Frontal cortex (tissue), 4 donors: ENCODE data around the gene A1BG. TPM values are rescaled to one million over a fixed set of nuclear protein-coding genes. Genes with fewer than 3 reads are reported as not detected.
A peak's percentile ranks its signal among the peaks of the same experiment; 100 is the strongest.

Source experiments
- DNase-seq, 2 donors: peaks; one replicate each; pipeline ENCODE4 v3.0.0; 2012; ENCODE audit warnings: low spot score in 2 of 2
- FAIRE-seq: peaks from 2 replicates; lab custom pipeline; 2012; peaks lifted over from hg19 to GRCh38; lab: Jason Lieb, UNC
- total RNA-seq: library from RNA; depleted of rRNA; stranded (reverse); fragments of >200 nt; gene quantifications from one replicate; pipeline ENCODE4 v1.2.3, GENCODE V29; 2014
- donor health status: control.
- donor health status: control.
- donor health status: control.

Gene A1BG, protein sequence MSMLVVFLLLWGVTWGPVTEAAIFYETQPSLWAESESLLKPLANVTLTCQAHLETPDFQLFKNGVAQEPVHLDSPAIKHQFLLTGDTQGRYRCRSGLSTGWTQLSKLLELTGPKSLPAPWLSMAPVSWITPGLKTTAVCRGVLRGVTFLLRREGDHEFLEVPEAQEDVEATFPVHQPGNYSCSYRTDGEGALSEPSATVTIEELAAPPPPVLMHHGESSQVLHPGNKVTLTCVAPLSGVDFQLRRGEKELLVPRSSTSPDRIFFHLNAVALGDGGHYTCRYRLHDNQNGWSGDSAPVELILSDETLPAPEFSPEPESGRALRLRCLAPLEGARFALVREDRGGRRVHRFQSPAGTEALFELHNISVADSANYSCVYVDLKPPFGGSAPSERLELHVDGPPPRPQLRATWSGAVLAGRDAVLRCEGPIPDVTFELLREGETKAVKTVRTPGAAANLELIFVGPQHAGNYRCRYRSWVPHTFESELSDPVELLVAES
- 0.41 TPM for total RNA-seq

DNA sequence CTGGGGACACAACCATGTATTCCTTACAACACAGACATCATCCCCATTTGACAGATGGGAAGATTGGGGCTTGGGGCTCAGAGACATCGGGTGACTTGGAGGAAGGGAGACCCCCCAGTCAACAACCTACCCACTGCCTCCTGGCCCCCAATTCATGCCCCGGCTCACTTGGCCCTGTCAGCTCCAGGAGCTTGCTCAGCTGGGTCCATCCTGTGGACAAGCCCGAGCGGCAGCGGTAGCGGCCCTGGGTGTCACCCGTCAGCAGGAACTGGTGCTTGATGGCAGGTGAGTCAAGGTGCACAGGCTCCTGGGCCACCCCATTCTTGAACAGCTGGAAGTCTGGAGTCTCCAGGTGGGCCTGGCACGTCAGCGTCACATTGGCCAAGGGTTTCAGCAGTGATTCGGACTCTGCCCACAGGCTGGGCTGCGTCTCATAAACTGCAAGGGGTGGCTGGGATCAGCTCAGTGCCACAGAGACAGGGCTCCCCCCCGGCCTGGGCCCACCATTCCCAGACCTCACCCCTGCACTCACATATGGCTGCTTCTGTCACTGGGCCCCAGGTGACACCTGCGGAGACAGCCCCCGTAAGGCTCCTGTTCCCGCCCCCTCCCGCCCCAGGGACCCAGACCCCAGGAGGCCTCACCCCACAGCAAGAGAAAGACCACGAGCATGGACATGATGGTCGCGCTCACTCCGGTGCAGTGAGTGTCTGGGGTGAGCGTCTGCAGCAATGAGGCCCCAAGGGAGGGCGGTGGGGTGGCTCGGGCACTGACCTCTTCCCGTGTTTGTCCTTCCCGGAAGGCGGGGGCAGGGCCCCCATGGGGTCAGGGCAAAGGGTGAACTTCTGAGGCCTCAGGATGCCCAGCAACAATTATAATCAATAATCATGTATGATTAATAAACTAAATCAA lies at the start of gene A1BG:
Gene A1BG, minus strand, starts transcription at position 733 of the 912 bp plus-strand sequence. Its CDS starts 55 bp downstream, at position 678.
- no peak for FAIRE-seq
- no peak for DNase-seq

DNA sequence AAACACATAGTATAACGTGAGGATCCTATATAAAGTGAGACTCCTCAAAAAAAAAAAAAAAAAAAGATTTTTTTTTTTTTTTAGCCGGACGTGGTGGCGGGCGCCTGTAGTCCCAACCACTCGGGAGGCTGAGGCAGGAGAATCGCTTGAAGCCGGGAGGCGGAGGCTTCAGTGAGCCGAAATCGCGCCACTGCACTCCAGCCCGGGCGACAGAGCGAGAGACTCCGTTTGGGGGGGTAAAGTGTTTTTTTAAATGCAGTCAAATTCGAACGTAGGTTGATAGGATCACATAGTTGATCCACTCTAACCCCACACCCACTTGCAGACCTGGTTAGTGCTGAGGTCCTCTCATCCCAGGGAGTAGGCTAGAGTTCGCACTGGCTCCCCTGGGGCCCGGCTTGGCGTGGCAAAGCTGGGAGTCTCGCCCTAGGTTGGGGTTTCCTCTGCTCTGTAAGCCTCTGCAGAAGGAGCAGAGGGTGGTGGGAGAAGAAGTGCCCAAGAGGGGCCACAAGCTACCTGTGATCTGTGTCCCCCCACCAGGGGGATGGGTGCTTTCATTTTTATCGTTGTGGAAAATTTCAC lies 48.6 kb upstream of the A1BG start:
- DNase-seq (no peak), FAIRE-seq (no peak)

DNA sequence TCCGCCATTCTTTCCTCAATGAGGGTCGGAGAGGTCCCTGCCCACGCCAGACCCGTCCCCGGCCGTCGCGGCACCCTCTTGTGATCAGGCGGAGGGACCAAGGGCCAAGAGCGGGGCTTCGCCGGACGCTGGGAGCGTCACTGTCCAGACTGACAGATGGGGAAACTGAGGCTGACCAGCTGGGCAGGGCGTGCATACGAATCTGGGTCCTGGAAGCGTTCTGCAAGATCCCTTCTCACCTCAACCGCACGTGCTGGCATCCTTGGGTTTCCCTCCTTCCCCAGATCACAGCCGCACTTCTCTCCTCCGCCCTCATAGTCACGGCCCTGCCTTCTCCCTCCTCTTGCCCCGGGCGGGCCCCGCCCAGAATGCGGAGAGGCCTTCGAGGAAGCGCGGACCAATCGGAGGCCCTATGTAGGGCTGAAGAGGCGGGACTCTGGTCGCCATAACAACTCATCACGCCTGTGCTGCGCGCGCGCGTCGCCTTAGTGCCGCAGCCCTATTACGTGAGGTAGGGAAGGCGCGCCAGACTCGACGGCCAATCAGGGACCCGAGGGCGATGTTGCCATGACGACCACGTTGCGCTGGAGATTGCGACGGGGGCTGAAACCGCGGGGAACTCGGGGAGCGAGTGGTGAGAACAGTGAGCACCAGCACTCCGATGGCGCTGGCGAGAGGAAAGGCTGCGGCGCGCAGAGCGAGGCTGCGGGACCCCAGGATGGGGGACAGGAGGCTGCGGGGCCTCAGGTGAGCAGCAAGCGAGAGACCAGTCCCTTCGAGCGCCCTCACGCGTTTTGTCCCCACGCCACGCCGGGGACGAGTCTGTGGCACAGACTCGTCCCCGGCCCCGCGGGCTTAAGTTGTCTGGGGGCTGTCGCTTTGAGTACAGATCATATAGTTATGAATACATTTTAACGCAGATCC lies 47.9 kb upstream of the A1BG start:
- DNase-seq, result peak; percentile 99 to 100
- peak; percentile 96 for FAIRE-seq

DNA sequence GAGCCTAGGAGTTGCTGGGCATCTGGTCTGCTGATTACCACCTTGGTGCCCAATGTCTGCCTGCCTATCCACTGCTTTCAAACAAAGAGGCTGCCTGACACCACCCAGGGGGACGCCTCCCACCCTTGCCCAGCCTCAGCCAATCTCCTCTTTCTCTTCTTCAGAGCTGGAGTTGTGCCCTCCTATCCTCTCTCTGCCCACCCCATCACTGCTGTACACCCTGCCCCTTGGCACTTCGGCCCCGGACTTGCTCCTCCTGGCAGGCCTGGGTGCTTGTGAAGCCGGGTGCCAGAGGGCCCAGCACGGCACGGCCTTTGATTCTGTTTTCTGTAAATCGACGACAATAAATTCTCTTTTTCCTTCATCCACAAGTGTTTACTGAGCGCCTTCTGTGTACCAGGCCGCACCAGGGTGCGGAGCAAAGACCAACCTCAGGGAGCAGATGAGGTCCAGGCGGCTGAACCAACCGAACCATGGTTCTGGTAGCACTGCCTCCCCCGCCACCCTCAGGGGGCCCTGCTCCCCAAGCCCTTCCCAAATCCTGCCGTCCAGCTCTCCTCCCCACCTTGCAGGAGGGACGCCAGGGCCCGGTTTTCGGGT lies 47.1 kb upstream of the A1BG start:
- DNase-seq (peak in 1 of 2 donors; percentile 53), FAIRE-seq (no peak)

DNA sequence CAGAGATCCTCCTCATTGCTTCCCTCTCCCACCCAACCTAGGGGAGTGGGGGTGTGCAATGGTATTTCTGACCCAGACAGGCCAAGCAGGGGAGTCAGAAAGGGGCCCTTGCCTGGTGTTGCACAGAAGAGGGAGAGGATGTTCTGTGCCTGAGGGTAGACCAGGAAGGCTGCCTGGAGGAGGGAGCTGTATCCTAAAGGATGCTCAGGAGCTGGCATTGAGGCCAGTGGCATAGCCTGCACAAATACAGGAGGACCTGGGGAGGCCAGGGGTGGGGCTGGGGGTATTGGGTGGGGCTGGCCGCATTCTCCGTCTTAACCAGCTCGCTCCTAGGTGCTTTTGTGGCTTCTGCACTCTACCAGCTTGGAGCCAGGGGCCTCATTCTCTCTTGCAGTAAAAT lies 46.6 kb upstream of the A1BG start:
- DNase-seq, result no peak

DNA sequence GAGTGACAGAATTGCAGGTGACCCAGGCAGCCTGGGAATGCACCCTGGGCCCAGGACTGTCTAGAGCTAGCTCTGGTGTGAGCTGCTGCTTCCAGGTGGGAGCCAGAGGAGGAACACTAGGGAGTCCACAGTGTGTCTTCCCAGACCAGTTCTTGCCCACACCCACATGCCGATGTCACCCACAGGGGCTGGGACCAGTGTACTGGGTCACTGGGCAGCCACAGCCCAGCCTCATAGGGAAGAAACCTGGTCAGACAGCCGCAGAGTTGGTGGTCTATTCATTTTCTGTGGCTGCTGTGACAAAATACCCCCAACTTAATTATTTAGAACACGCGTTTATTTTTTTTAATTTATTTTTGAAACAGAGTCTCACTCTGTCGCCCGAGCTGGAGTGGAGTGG lies 45.3 kb upstream of the A1BG start:
- FAIRE-seq, result no peak
- no peak for DNase-seq

More for the DNA sequence above, 46.6 kb upstream of the A1BG start:
- no peak for FAIRE-seq

DNA sequence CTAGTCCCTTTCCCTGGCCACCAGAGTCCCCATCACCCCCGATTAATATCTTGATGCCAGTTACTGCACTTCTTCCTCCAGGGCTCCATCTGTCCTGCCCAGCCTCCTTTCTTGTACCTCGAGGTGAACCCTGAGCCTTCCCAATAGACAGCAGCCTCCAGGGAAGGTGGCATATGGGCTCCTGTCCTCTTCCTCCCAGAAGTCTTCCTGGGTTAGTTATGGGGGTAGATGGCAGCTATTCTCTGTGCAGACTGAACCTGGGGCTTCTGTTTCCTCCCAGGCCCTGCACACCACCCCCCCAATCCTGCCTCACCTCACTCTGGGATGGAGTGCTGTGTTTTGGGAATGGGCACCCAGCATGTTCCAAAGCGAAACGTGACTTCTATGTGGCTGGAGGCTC lies 44.8 kb upstream of the A1BG start:
- FAIRE-seq, result no peak
- DNase-seq, result no peak

DNA sequence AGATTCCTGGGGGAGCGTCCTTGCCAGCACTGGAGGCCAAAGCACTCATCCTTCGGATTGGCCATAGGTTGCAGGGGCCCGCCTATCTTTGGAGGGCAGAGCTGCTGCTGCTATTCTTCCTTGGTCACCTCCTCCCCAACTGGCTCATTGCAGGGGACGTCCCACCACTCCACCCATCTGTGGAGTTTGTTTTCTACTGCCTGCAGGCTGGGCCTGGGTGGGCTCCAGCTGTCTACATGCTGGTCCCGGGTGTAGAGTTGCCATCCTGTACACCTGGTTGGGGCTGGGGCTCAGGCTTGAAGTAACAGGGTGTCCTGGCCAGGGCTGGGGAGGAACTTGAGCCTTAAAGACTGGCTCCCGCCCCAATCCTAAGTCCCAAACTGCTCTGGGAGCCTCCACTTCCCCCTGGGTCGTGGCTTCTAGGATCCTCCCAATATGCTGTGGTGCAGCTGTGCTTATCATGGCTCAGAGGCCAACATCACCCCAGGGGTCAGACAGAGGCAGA lies 44.3 kb upstream of the A1BG start:
- DNase-seq, result no peak
- no peak for FAIRE-seq

DNA sequence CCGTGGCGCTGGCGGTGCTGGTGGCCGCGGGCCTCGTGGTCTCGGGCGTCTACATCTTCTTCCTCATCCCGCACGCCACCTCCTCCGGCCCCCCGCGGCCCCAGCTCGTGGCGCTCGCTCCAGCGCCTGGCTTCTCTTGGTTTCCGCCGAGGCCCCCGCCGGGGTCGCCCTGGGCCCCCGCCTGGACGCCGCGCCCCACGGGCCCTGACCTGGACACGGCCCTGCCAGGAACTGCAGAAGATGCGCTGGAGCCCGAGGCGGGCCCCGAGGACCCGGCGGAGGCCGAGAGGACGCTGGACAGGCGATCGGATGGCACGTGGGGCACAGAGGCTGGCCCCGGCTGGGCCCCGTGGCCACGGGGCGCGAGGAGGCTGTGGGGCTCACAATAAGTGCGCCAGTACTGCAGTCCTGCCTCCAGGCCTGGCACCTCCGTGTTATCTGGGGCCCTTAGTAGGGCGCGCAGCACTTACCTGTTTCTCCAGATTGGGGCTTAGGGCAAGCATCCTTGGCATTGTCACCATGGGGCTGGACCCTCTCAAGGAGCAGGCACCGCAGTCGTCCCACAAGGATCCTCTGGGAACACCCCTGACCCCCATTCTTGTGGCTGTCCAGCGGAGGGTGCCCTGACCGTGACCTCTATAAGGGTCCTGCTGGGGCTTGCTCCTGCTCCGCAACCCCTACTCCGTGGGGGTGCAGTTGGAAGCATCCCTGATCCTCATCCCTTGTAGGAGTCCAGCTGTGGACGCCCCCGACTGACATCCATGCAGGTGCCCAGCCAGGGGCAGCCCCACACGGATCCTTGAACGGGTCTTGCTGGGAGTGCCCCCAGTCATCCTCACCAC lies 43.6 kb upstream of the A1BG start:
- DNase-seq (no peak), FAIRE-seq (no peak)

DNA sequence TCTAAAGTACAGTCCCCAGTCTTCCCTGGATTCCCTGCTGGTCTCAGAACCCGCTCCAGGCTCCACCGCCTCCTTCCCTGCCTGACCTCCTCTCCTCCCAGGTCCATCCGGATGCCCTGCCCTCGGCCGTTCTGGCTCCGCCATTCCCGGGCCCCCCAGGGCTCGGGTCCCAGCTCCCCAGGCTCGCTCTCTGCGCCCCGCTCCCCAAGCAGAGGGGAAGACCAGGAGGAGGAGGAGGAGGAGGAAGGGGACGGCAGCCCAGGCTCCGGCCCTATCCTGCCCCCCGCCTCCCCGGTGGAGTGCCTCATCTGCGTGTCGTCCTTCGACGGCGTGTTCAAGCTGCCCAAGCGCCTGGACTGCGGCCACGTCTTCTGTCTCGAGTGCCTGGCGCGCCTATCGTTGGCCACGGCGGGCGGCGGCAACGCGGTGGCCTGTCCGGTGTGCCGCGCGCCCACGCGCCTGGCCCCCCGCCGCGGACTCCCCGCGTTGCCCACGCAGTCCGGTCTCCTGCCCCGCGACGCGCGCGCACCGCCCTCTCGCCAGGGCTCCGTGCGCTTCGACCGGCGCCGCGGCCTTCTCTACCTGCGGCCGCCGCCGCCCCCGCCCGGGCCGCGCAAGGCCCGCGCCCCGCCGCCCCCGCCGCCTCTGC lies 42.8 kb upstream of the A1BG start:
- FAIRE-seq (no peak), DNase-seq (no peak)

DNA sequence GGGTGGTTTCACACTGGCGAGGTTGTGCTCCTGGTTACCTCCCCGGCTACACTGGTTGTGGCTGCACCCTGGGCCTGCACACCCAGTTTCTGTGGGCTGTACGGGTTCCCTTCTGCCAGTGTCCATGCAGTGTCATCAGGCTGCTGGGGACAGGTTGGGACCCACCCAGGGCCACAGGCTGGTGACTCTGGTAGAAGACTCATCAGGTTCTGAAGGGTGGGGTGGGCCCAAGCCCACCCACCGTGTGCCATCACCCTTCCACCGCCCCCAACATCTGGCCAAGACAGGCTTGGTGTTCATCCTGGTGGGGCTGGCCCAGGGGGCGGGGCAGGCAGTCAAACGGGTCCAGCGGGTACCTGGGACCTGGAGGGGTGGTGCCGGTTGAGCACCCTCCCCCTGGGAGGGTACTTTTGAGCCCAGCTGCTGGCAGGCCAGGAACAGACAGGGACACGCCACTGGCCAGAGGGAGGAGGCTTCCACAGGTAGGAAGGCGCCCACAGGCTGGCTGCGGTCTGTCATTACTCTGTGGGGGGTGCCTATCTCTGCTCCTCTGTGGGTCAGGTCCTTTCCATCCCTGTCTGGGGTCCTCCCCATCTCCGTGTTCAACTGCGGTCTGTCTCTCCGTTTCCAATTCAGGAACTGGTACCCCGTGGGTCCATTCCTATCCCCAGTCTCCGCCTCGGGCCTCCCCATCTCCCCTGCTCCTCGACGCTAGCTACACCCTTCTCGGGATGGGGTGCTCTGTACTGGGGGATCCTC lies 42.1 kb upstream of the A1BG start, which contains the start of gene RNF225:
Gene RNF225, plus strand, starts transcription at position 437 of the 759 bp plus-strand sequence. CDS start 434 bp downstream, outside the sequence.
- FAIRE-seq, result no peak

DNA sequence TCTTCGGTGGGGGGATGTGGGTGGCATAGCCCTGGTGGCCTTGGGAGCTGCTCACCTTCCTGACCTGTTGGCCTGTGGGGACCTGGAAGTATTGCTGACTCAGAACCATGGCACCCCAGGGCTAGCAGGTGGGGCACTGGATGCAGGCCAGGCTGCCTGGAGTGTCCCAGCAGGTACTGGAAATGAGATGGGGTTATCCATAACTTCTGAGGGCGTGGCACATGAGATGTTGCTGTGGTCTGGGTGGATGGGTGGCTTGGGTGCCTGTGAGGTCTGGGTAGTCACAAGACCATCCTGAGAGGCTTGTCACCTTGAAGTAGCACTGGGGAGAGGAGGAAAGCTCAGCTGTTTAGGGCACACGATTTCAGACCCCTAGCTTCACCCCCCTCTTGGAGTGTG lies 41.5 kb upstream of the A1BG start:
- FAIRE-seq, result no peak

More for the DNA sequence above, 42.1 kb upstream of the A1BG start, which contains the start of gene RNF225:
- no peak for DNase-seq

DNA sequence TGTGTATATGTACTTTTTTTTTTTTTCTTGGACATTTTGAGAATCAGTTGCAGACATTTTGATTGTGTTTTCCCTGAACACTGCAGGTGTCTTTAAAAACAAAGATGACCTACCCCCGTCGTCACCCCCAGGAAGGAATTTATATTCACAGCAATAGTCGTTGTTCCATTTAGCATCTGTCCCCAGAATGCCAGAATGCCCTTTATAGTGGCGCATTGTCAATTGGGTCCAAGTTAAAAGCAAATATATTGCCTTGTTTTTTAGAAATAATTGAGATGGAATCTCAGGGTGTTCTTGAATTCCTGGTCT lies 40.4 kb upstream of the A1BG start:
- no peak for FAIRE-seq

More for the DNA sequence above, 41.5 kb upstream of the A1BG start:
- no peak for DNase-seq

DNA sequence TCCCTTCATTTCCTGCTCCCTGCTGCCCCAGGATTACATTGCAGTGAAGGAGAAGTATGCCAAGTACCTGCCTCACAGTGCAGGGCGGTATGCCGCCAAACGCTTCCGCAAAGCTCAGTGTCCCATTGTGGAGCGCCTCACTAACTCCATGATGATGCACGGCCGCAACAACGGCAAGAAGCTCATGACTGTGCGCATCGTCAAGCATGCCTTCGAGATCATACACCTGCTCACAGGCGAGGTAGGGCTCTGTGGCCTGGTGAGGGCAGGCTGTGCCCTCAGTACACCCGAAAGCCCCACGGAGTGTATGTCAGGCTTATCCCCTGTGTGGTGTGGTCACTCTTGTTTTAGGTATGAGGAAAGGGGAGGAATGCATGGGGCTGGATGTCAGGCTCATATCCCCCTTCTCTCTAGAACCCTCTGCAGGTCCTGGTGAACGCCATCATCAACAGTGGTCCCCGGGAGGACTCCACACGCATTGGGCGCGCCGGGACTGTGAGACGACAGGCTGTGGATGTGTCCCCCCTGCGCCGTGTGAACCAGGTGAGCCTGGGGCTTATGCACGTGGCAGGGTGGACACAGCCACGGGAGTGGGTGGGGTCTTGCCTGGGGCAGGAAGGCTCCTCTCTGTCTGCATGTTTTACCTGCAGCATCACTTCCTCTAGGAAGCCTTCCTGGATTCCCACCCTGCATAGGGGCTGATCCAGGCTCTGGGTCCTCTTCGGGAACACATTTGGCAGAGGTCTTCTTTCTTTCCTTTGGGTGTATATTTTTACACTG lies 39.8 kb upstream of the A1BG start:
- FAIRE-seq, result no peak
- no peak for DNase-seq

More for the DNA sequence above, 40.4 kb upstream of the A1BG start:
- DNase-seq, result no peak

DNA sequence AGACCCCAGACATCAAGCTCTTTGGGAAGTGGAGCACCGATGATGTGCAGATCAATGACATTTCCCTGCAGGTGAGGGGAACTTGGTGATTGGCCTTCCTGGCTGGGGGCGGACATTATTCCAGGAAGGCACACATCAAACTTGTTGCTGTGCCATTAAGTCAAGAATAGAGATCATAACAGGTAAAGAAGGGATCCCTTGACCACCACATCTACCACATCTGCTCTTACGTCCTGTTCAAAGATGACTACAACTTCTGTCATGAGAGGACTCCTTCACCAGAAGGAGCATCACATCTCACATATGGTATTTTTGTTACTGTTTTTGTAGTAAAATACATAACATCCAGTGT lies 34.9 kb upstream of the A1BG start:
- FAIRE-seq, result no peak

More for the DNA sequence above, 34.9 kb upstream of the A1BG start:
- DNase-seq, result no peak
